Kidney (tissue), 14 donors: ENCODE data around the gene RNF212. TPM values are rescaled to one million over a fixed set of nuclear protein-coding genes. Genes with fewer than 3 reads are reported as not detected.

Experiments used
- DNase-seq, 5 donors: peaks; one replicate each; pipeline ENCODE4 v3.0.0-alpha.2; 2013 to 2020
- FAIRE-seq: peaks from 2 replicates; lab custom pipeline; 2012; peaks lifted over from hg19 to GRCh38; lab: Jason Lieb, UNC
- H3K27ac ChIP-seq, 2 donors: one replicate each; pipeline ENCODE4 v1.7.0; 2013; ENCODE audit warnings: low read depth in 2 of 2, low read length in 2 of 2, inconsistent platforms in 1 of 2
- H3K27me3 ChIP-seq: one replicate; pipeline ENCODE4 v1.7.1; 2013; ENCODE audit warnings: low read length, inconsistent platforms; ENCODE audit not compliant: control insufficient read depth, insufficient read depth
- H3K36me3 ChIP-seq, 3 donors: one replicate each; pipeline versions ENCODE4 v1.7.0 to v1.7.1; 2013; ENCODE audit warnings: low read length in 3 of 3, control low read depth in 1 of 3, inconsistent platforms in 1 of 3; ENCODE audit not compliant: insufficient read depth in 3 of 3, control insufficient read depth in 2 of 3
- H3K4me1 ChIP-seq, 3 donors: one replicate each; pipeline versions ENCODE4 v1.7.0 to v1.7.1; 2013; ENCODE audit warnings: low read length in 3 of 3, inconsistent platforms in 1 of 3, low read depth in 1 of 3; ENCODE audit not compliant: control insufficient read depth in 2 of 3, insufficient read depth in 2 of 3
- H3K4me3 ChIP-seq, 3 donors: one replicate each; pipeline versions ENCODE4 v1.7.0 to v1.8.1; 2013; ENCODE audit warnings: low read length in 3 of 3, control low read depth in 1 of 3, inconsistent platforms in 1 of 3
- H3K9ac ChIP-seq, 3 donors: one replicate each; pipeline versions ENCODE4 v1.7.0 to v1.7.1; 2013; ENCODE audit warnings: low read length in 3 of 3, control low read depth in 1 of 3, inconsistent platforms in 1 of 3
- H3K9me3 ChIP-seq, 3 donors: one replicate each; pipeline versions ENCODE4 v1.7.0 to v1.7.1; 2013; ENCODE audit warnings: low read length in 3 of 3, control low read depth in 1 of 3, inconsistent platforms in 1 of 3; ENCODE audit not compliant: control insufficient read depth in 2 of 3, insufficient read depth in 1 of 3
- intact Hi-C: fragments of 100-400 bp; cut with DNase I; formaldehyde crosslinking; loops from one replicate; pipeline ENCODE4 v1.11.1; 2022
- polyA plus RNA-seq: library from polyadenylated mRNA; stranded (reverse); fragments of 350-450 nt; fragmentation: Illumina TruSeq; extraction: RNeasy Lipid Tissue Mini Kit (QIAGEN cat#74804); gene quantifications from one replicate; pipeline ENCODE4 v1.2.3, GENCODE V29; 2014; ENCODE audit warnings: low read depth, low replicate concordance; ENCODE audit not compliant: insufficient read depth
- total RNA-seq: library from RNA; stranded (reverse); fragmentation: NEBNext Ultra II Directional; extraction: Animal tissue kit (Norgen Biotek cat#: 25700); gene quantifications from one replicate; pipeline ENCODE4 v1.2.1, GENCODE V29; 2021
- TF ChIP-seq, protein P1 (sequence below): IDR thresholded peaks from 3 replicates; pipeline ENCODE4 v1.5.1; 2012; ENCODE audit warnings: mild to moderate bottlenecking, moderate library complexity, borderline replicate concordance; ENCODE audit not compliant: insufficient read depth; ENCODE audit errors: extremely low read depth
- donor health status: control.
- donor health status: control.
- donor health status: control.
- donor health status: control.
- donor health status: control.
- donor health status: DM: yes; HTN: yes; CAD: no.
- donor health status: Normal renal cell carcinoma (clear cell type).

The RNF212 gene
- total and polyA plus RNA-seq, 2 donors from 2014 or later = 5.3 to 20.8 TPM

DNA sequence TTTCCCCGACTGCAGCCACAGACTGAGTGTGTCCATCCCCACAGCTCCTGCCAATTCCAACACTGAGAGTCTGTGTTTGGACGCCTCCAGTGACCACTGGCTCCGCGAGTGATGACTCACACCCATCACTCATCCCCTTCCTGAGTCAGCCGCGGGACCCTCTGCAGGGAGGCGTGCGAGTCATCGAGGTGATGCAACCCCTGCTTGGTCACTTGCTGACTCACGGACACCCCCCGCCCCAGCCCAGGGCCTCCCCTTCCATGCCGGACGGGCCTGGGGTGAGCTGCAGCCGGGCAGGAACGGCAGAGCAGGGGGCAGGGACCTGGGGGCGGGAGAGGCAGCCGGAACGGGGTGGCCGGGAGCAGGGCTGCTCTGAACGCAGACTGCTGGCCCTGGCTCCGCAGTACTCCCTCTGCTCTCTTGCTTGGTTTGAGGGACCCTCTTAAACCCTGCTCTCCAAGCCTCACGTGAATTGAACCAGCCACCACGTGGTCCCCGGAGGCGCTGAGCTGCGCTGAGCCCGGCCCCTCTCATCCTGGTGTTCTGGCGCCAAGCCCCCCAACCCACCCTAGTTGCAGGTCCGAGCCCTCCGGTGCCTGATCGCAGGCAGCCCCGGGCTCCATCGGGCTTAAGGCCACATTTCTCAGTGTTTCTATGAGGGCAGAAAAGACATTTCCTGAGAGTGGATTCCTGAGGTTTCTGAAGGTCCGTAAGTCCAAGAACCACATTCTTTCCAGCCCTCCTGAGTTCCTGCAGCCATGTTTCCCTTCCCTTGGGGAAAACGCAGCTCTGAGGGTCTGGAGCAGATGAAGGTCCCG, 69.5 kb downstream of the RNF212 start:
- TF ChIP-seq, protein P1, sequence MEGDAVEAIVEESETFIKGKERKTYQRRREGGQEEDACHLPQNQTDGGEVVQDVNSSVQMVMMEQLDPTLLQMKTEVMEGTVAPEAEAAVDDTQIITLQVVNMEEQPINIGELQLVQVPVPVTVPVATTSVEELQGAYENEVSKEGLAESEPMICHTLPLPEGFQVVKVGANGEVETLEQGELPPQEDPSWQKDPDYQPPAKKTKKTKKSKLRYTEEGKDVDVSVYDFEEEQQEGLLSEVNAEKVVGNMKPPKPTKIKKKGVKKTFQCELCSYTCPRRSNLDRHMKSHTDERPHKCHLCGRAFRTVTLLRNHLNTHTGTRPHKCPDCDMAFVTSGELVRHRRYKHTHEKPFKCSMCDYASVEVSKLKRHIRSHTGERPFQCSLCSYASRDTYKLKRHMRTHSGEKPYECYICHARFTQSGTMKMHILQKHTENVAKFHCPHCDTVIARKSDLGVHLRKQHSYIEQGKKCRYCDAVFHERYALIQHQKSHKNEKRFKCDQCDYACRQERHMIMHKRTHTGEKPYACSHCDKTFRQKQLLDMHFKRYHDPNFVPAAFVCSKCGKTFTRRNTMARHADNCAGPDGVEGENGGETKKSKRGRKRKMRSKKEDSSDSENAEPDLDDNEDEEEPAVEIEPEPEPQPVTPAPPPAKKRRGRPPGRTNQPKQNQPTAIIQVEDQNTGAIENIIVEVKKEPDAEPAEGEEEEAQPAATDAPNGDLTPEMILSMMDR = no peak
- Histone ChIP-seq H3K36me3 (no peaks in the 10 kb centered on the region), H3K9ac (no peak overlapping the region), H3K4me3 (no peak overlapping the region), H3K9me3 (no peaks in the 10 kb centered on the region), H3K4me1 (peaks cover 0 to 13% (median 2%) of the 10 kb centered on the region in 3 donors), H3K27ac (no peak overlapping the region), H3K27me3 (peaks cover 6% of the 10 kb centered on the region)
- no peak for FAIRE-seq
- peak in 4 of 5 donors; percentile 59 to 97 (median 76) for DNase-seq
- intact Hi-C loops = no loop called here

DNA sequence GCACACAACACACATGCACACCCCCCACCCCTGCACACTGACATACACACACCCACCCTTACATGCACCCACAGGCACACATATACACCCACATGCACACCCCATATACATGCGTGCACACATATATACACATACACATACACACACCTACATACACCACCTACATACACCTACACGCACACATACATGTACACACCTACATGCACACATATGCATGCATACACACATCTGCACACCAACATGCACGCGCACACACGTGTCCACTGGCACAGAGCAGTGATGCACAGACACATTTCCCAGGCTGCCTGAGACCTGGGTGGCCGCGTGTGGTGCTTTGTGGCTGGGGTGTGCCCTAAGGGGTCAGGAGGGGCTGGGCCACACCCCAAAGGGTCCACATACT, 70.2 kb downstream of the RNF212 start:
- H3K27me3 ChIP-seq = peaks cover 6% of the 10 kb centered on the region
- TF ChIP-seq, protein P1 = no peak
- H3K36me3 ChIP-seq = no peaks in the 10 kb centered on the region
- DNase-seq (no peak), FAIRE-seq (no peak)
- H3K27ac ChIP-seq = no peak overlapping the region
- no peak overlapping the region for H3K9ac ChIP-seq
- intact Hi-C loops = no loop called here
- no peak overlapping the region for H3K4me3 ChIP-seq
- no peaks in the 10 kb centered on the region for H3K9me3 ChIP-seq
- peaks cover 0 to 13% (median 2%) of the 10 kb centered on the region in 3 donors for H3K4me1 ChIP-seq

DNA sequence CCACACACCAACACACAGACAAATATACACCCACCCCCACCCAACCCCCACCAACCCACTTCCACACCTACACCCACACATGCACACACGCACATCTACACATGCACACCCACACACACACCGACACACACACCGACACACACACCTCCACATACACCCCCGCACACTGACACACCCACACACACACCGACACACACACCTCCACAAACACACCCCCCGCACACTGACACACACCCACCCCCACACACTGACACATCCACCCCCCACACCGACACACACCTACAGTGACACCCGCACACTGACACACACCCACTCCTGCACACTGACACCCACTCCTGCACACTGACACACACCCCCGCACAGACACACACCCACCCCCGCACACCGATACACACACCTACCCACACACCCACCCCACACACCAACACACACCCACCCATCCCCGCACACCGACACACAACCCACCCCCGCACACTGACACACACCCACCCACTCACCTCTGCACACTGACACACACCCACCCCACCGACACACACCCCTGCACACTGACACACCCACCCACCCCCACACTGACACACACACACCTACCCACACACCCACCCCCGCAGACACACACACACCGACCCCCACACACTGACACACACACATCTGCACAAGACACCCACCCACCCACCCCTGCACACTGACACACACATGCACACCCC, 70.9 kb downstream of the RNF212 start:
- peak in 2 of 5 donors; percentile 70 to 73 for DNase-seq
- Histone ChIP-seq H3K9ac (no peak overlapping the region), H3K36me3 (no peaks in the 10 kb centered on the region), H3K4me1 (peaks cover 0 to 13% (median 2%) of the 10 kb centered on the region in 3 donors), H3K27me3 (peaks cover 6% of the 10 kb centered on the region), H3K4me3 (no peak overlapping the region), H3K9me3 (no peaks in the 10 kb centered on the region), H3K27ac (no peak overlapping the region)
- no peak for FAIRE-seq
- TF ChIP-seq, protein P1 = no peak
- intact Hi-C loops = no loop called here
